ENCODE results near the gene KRT23. TPM values are rescaled to one million over a fixed set of nuclear protein-coding genes. Genes with fewer than 3 reads are reported as not detected.

Gene KRT23
- polyA plus RNA-seq, 3 donors = 0.61 to 1.8 (median 0.89) TPM

DNA sequence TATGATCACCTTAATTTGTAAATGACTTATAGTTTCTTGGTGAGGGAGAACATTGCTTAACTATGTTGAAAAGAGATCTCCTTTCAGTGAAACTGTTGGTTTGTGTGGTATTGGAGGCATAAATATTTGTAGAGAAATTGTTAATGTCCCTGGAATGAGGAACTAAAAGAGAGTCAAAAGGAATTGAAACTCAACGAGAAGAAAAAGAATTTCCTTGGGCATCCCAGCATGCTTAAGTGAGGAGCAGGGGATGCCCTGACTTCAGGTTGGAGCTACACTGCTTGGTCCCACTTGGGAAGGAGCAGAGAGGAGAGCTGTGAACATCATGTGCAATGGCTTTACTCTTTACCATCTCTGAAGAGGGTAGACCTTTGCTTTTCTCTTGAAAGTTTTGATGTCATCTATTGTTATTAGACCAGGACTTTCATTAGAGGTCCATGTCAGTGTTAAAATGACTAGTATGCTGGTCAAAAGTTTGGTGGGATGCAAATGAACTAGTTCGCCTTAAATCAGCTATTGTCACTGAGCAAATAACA lies 21.7 kb downstream of the KRT23 start:
- no peak overlapping the region for H3K27ac ChIP-seq (ENCODE audit: low read depth, low read length)
- WGBS, 3 donors = 59 to 67% (median 60%) methylated on average over 2 of the region's 2 CpGs

DNA sequence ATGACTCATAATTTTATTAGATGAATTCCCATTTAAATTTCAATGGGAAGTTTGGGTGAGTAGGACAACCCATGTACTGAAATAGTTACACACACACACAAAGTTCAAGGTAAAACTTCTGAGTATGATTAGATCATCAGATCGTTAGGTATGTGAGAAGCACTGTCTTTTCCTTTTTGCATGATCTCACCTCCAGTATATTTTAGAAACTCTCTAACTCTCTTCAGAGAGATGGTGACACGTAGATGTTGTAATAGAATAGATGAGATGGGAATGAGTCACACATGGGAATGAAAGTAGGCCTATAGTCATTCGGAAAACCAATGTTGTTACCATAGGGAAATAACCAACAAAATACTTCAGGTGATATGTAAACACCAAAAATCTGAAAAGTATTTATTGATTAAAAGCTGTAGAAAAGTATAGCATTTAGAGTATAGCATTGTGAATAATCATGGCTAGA lies 22.2 kb downstream of the KRT23 start:
- no peak overlapping the region for H3K27ac ChIP-seq (ENCODE audit: low read depth, low read length)
- 60 to 69% (median 64%) methylated on average over 3 of the region's 3 CpGs for WGBS, 3 donors

DNA sequence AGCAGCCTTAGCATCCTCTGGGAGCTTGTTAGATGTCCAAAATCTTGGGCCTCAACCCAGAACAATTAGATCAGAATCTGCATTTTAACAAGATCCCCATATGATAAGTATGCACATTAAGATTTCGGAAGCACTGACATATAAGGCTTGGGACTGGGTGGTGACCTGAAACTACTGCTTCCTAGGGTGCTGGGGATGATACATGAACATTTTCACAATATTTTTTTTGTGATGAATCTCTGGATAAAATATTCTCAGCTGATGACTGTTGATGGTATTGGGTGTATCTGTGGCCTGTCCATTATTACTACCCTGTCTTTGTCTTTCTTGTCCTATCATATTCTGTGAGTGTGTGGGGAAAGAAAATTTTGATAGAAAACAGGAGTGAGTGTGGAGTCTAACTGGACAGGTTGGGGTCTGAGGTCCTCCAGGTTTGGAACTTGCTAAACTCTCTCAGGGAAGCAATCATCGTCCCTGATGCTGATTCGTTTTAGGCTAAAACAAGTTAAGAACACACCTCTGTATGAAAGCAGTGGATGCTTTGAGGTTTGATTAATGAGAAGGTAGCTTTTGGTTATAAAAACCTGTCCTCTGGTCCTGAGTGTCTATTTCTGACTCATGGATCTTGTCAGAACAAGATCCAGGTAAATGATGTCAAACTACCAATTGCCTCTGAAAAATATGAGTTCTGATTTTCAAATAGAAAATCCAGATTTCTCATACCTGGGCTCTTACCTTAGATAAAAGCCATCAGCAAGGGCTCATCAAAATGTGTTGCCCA lies 23.2 kb downstream of the KRT23 start:
- H3K27ac ChIP-seq (ENCODE audit: low read depth, low read length) = no peak overlapping the region
- 64 to 92% (median 78%) methylated on average over 3 of the region's 3 CpGs for WGBS, 3 donors

DNA sequence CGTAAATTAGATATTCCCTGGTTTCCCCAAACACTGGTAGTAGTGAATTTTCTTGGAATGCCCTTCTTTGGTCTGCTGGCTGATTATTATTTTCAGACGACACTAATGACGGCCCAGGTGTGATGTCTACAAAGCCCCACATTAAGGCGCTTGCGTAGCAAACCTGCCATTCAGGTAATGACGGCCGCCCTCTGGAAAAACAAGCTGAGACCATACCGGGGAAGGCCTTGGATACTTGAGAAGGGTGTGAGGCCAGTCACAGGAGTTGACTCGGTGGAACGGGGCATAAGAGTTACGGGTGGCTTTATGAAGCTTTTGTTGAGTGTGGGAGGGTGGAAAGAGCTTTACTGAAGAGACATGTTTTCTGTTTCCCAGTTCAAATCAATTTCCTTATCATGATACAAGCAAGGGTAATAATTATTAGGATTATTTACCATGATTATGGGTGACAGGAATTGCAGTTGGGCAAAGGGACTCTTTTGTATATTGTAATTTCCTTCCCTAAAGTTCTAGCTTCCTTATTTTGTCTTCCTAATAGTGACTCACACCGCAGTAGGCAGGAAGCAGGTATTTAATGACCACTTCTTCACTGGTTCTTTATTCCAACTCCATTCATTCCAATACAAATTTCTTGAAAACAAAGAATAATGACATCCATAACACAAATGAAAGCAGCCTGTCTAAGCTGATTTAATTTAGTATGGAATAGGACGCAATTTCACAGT lies 24.8 kb downstream of the KRT23 start:
- H3K27ac ChIP-seq (ENCODE audit: low read depth, low read length) = no peak overlapping the region
- WGBS, 3 donors = 78 to 89% (median 85%) methylated on average over 13 of the region's 13 CpGs

DNA sequence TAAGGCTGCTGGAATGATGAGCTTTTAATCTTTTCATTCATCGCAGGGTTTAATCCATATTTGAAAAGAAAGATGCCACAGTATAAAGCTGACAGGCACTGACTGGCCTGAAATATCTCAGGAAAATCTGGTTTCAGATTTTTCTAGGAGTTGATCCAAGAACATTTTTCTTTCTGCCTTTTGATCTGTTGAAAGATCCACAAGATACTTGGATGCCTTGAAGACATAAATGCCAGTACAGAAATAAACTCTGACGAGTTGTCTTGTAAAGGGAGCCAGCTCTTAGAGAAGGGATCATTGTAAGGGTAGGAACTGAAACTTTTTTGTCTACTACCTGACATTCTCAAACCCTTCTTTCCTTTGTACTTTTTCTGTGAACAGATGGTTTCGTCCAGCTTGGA lies 27.0 kb downstream of the KRT23 start:
- H3K27ac ChIP-seq (ENCODE audit: low read depth, low read length) = no peak overlapping the region
- 65 to 70% (median 69%) methylated on average over 3 of the region's 3 CpGs for WGBS, 3 donors

DNA sequence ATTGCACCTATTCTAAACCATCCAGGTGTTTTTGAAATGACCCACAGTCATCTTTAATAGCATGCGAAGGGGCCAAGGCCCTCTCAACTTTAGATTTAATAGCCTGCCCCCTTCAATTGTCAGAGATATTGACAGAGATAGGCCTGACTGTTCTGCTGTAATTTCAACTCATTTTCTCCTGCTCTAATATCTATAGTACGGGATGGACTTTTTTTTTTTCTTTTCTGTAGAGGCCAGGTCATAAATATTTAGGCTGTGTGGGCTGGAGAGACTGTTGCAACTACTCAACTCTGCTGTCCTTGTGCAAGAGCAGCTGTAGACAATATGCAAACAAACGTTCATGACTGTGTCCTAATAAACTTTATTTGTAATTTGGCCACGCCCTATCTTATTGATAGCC lies 27.7 kb downstream of the KRT23 start:
- WGBS, 3 donors = 41 to 49% (median 46%) methylated on average over 4 of the region's 4 CpGs
- no peak overlapping the region for H3K27ac ChIP-seq (ENCODE audit: low read depth, low read length)

DNA sequence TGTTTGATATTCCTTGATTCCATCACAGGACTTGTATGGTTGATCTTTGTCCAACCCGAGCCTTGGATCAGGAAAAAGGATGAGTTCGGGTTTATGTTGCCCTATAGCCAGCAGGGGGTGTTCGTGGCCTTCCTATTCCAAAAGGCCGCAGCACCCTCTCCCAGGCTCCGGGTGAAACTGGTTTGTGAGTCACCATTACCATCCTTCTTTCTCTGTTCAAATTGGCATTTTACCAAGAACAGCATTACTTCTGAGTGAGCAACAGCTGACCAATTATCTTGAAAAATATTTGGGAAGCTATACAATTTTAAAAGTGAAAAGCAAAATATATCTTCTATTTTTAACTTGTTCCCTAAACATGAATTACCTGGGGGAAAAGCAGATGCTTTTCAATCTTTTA lies 28.1 kb downstream of the KRT23 start:
- WGBS, 3 donors = 0% methylated on average over 5 of the region's 5 CpGs

DNA sequence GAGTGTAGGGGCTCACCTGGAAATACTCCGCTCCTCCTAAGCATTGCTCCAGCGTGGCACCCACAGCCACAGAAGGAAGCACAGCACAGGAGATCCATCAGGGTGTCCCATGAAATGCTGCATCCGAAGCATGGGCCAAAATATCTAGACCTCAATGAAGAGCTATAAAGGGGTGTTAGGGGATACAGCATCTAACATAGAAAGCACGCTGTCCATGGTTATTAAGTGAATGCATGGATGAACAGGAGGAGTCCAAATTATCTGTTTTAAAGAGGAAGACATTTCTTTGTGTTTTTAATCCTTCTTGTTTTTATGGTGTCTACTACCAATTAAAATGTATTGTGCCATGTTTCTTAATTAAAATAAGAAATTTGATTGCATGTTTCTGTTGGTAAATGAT lies 30.8 kb downstream of the KRT23 start:
- WGBS, 3 donors = 73 to 93% (median 90%) methylated on average over 4 of the region's 4 CpGs
- no peak overlapping the region for H3K27ac ChIP-seq (ENCODE audit: low read depth, low read length)

More for the DNA sequence above, 28.1 kb downstream of the KRT23 start:
- H3K27ac ChIP-seq (ENCODE audit: low read depth, low read length) = no peak overlapping the region

DNA sequence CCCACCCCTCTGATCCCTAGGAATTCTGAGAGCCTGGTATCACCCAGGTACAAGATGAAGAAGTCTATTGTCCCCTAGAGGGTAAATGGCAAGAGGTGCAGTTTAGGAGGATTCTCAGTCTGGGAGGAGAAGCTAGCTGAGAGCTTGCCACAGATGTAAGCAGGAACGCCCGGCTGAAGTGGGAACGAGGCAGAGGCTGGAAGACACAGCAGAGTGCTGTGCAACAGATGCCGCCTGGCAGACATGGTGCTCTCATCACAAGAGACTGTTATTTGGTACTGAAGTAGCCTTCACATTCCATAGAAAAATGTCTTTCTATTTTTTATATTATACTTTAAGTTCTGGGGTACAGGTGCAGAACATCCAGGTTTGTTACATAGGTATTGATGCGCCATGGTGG lies 32.1 kb downstream of the KRT23 start:
- 81 to 94% (median 92%) methylated on average over 5 of the region's 5 CpGs for WGBS, 3 donors
- no peak overlapping the region for H3K27ac ChIP-seq (ENCODE audit: low read depth, low read length)

DNA sequence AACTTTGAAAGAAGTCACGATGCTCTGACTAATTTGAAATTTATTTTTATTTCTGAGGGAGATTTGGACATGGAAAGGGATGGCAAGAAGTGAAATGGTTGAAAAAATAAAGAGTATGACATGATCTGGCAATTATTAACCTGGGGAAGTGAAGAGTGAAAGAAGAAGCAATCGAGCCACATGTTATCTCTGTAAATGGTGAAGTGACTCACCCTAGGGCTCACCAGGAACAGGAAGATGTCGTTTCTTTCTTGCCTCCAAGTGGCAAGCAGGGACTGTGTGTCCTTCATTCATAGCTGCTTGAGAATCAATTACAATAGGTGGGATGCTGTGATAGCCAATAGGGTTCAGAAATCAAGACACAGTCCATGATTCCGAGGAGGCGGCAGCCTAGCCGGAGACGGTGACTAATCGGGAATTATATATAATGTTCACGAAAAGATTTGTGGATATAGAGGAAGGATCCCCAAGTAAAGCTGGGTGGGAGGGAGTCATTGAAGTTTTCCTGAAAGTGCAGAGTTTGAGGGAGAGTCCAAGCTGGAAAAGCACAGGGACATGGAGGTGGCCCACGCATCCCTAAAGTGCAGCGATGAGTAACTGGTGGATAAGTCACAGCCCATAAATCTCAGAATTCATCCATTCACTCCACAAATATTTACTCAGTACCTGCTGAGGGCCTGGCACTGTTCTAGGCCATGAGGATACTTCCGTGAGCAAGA lies 34.2 kb downstream of the KRT23 start:
- 62 to 75% (median 74%) methylated on average over 12 of the region's 12 CpGs for WGBS, 3 donors
- no peak overlapping the region for H3K27ac ChIP-seq (ENCODE audit: low read depth, low read length)

DNA sequence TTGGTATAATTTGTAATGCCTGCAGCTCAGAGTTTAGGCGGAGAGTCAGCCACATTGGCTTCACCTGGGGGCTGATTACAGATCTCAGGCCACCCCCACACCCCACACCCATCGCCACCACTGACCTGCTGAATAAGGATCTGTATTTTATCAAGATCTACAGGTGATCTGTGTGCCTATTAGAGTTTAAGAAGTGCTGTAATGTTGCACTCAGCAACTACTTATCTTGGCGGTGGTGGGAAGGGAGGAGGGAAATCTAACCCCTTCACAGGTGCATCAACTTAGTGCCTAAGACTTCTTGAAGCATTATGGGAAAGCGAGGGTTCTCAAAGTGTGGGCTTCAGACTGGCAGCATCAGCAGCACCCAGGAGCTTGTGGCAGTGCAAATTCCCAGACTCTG lies 34.9 kb downstream of the KRT23 start:
- WGBS, 3 donors = 70 to 92% (median 89%) methylated on average over 4 of the region's 4 CpGs
- H3K27ac ChIP-seq (ENCODE audit: low read depth, low read length) = no peak overlapping the region

DNA sequence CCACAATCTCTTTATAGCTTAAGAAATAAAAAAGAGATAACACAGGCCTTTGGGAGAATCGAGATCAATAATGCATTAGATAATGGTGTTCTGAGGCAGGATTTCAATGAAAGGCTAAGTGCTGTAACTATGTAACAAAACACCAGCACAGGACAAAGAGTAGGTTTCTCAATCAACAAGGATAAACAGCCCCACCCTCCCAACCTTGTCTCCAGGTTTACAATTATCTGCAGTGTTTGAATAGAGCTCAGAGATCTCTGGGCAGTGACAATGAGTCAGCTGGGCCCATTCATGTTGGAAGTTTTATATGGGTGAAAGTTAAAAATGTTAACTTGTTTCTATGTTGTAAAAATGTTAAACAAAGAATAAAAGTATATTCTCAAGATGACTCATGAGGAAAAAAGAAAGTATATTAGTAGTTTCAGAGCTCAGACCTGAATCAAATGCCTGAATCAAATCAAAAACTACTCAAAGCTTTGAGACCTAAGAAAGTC lies 35.4 kb downstream of the KRT23 start:
- WGBS, 3 donors = 38 to 94% (median 88%) methylated on average over 1 of the region's 1 CpG
- H3K27ac ChIP-seq (ENCODE audit: low read depth, low read length) = no peak overlapping the region

DNA sequence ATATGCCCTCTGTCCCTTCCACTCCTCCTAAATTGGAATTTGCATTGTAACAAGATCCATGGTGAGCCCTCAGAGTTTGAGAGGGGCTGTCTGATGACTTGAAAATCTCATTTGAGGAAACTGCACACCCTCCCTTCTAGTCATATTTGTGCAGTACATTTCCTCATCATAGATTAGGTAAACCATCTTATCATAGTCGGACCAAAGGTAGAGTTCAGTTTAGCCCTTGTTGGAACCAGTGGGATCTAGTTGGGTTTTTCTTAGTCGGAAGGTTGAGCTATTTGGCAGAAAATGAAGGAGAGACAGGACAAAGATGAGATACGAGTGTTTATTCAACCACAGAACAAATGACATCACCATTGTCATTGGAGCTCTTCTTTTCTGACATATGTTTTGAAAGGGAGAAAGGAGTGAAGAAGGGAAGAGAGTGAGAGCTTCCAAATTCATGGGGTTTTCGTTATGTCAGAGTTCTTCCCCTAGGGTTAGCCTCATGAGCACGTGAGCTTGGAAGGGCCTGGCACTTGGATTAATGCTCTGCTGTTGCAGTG lies 36.6 kb downstream of the KRT23 start:
- H3K27ac ChIP-seq (ENCODE audit: low read depth, low read length) = no peak overlapping the region
- WGBS, 3 donors = 60 to 83% (median 77%) methylated on average over 5 of the region's 5 CpGs

DNA sequence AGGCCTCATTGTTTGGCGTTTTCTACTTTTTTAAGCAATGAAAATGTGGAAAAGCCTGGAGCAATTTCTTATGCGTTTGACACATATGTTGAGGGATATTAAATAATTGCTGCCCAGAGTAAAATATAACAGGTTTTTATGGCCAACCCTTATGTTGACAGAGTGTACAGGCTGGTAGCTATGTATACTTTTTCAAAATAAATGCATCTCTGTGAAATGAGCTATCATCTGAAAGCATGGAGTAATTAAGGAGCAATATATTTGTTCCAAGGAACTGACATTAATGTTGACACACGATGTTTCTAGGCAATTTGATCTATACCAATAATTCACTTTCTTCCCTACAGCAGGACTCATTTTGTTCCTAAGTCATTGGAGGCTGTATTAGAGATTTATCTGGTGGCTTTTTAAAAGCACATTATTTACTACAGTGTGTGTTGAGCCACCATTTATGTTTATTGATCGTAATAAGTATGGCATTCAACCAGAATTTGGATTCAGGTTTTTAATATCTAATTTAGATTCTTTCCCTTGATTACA lies 40.5 kb downstream of the KRT23 start:
- WGBS, 3 donors = 67 to 92% (median 90%) methylated on average over 4 of the region's 4 CpGs
- H3K27ac ChIP-seq (ENCODE audit: low read depth, low read length) = no peak overlapping the region

DNA sequence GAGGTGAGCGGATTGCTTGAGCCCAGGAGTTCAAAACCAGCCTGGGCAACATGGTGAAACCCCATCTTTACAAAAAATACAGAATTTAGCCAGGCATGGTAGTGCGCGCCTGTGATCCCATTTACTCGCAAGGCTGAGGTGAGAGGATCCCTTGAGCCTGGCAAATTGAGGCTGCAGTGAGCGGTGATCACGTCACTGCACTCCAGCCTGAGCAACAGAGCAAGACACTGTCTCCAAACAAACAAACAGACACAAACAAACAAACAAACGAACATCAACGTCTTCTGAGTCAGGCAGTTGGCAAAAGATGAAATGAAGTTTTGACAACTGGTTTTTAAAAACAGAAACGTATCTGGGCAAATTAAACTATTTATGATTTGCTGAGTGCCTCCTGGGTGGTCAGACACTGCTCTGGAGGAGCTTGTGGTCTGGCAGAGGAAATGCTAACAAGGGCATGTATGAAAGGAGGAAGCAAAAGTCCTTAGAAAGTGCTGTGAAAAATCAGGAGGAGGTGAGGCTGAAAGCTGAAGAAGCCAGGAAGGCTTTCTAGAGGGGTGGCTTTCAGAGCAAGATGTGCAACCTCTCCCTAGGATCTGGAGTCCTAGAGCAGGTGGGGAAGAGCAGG lies 42.2 kb downstream of the KRT23 start:
- 65 to 70% (median 69%) methylated on average over 9 of the region's 9 CpGs for WGBS, 3 donors
- H3K27ac ChIP-seq (ENCODE audit: low read depth, low read length) = no peak overlapping the region

DNA sequence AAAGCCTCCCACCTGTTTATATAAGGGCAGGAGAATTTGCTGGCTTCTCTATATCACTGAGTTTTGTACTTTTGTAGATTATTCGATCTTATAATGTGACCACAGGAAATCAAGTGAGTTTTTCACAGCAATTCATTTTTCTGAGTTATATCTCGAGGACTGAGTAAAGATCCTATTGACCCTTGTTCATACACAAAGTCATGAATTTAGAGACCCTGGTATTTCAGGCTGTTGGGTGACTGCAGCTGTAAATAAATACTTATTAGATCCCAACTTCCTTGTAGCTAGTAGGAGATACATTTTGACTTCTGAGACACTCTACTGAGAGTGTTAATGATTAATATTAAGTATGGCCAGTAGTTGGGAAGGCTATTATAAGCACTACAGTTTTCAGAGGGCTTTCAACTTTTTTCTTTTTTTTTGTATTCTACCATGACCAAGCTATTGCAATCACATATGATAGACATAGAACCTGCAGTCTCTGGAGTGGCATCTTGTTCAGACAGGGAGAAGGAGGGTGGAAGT lies 49.2 kb downstream of the KRT23 start:
- 54 to 85% (median 81%) methylated on average over 2 of the region's 2 CpGs for WGBS, 3 donors
- H3K27ac ChIP-seq (ENCODE audit: low read depth, low read length) = no peak overlapping the region

DNA sequence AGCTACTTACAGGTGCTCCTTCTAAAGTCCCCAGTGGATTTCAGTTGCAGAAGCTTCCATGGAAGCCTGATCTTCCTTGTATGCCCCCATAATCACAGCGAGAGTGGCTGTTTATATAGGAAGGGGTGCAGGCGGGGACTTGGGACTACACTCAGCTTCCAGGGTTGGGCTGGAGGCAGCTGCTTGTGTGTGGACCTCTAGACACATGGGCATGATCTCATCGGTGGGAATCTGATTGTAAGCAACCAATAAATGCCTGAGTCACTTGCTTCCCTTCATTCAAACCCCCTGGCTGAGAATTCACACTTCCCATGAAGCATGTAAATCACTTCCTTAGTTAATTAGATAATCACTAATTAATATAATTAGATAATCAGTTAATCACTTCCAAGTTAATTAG lies 51.4 kb downstream of the KRT23 start:
- WGBS, 3 donors = 52 to 75% (median 59%) methylated on average over 3 of the region's 3 CpGs
- no peak overlapping the region for H3K27ac ChIP-seq (ENCODE audit: low read depth, low read length)

All from adipose tissue (tissue), 3 donors.